Activated gamma-delta T cell (primary cell): Measurements from ENCODE around the gene BMERB1.

Experiments
- DNase-seq: peaks from one replicate; lab custom pipeline; 2025; lab: John Stamatoyannopoulos, UW

The BMERB1 gene

DNA sequence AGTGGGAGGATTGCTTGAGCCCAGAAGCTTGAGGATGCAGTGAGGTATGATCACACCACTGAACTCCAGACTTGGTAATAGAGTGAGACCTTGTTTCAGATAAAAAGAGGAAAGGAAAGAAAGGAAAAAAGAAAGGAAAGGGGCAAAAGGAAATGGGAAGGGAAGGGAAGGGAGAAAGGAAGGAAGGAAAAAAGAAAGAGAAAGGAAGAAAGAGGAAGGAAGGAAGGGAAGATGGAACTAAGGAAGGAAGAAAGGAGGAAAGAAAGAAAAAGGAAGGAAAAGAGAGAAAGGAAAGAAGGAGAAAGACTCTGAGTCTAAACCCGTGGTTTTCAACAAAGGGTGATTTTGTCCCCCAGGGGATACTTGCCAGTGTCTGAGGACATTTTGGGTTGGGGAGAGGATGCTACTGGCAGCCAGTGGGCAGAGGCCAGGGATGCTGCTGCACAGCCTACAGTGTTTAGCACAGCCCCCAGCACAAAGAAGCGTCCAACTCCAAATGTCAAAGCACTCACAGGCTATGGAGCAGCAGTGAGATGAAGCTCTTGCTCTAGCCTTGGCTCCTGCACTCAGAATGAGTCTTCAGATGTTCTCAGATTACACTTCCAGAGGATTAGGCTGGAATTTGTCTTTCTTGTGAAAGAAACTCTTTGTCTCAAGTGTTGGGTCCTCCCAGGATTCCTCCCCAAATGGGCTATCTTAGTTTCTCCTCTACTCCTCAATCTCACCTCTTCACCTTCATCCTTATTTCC, 64.2 kb downstream of the BMERB1 start:
- DNase-seq: no peak

DNA sequence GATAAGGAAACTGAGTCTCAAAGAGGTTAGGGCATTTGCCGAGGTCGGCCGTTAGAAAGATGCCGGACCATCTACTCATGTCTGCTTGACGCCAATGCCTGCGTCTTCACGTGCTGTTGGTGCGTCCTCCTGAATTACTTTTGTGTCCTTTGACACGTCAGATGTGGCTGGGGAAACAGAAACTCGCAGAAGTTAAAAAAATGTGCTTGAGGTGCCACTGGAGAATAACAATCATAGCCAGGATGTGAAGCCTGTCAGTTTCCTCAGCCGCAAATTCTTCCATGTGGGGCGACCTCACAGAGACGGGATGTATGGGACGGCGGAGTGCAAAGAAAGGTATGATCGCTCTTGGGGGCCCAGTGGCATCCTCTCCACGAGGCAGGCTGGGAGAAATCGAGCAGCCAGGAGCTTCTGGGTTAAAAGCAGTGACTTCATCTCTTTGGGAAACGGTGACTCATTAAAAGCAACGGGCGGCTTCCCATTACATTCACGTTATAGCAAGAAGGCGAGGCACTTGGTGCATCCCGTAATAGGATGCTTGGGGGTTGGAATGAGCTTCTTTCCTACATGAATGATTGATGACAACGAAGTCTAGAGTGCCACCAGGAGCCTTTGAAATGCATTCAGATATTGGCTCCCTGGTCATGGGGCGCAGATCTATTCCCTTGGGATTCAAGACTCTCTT, 67.8 kb downstream of the BMERB1 start:
- no peak for DNase-seq

- no peak for DNase-seq
Observed at GRCh38 chr16:15506441-15506840, 72.1 kb downstream of the BMERB1 start.

DNA sequence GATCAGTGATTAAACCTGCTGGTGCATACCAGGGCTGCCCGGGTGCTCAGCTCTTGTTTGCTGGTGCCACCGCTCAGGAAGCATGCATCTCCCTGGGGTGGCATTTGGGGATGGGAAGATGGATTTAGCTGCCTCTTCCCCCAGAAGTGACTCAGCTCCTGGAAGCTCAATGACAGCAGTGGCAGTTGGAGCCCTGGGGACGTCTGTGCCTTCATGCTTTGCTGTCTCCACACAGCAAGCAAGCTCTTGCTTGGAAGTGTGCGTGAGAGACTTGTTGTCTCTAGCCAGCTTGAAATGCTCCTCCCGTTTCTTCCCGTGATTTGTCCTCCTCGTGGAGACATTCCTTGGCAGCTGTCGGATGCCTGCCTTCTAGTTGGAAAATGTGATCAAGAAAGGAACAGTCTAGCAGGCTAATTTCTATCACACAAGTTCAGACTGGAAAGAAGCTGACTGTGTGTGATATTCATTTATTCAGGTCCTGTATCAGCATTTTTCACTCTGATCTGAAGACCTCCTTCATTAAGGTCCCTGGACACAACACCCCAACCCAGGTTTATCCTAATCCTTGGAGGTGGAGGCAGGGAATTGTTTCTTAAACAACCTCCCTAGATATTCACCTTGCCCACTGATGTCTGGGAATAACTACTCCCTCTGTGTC, 73.0 kb downstream of the BMERB1 start:
- DNase-seq: no peak

- DNase-seq: no peak
Observed at GRCh38 chr16:15507959-15508627, 73.7 kb downstream of the BMERB1 start.

GRCh38 chr16:15509051-15509592, 74.7 kb downstream of the BMERB1 start:
- no peak for DNase-seq

- DNase-seq: no peak
Observed at GRCh38 chr16:15509593-15510535, 75.5 kb downstream of the BMERB1 start.

- DNase-seq: no peak
Observed at GRCh38 chr16:15510992-15511391, 76.6 kb downstream of the BMERB1 start.

DNA sequence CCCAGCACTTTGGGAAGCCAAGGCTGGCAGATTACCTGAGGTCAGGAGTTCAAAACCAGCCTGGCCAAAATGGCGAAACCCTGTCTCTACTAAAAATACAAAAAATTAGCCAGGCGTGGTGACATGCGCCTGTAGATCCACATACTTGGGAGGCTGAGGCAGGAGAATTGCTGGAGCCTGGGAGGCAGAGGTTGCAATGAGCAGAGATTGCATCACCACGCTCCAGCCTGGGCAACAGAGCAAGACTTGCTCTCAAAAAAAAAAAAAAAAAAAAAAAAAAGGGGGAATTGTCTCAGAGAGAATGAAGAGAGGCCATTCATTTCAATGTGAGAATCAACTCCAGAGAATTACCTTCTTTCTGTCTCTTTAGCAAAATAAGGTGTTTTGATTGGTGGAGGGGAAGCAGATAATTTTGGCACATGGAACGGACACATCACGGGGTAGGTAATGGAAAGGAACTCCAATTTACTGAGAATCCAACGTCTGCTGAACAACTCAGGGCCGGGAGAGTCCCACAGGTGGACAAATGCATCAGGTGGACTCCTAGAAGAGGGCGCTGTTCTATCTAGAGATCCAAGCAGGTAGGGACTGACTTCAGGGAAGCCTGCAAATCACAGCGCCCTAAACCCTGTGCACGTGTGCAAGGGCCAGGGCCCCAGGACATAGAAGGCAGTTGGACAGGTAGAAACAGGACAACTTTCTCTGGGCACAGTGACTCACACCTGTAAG, 77.5 kb downstream of the BMERB1 start:
- no peak for DNase-seq

DNA sequence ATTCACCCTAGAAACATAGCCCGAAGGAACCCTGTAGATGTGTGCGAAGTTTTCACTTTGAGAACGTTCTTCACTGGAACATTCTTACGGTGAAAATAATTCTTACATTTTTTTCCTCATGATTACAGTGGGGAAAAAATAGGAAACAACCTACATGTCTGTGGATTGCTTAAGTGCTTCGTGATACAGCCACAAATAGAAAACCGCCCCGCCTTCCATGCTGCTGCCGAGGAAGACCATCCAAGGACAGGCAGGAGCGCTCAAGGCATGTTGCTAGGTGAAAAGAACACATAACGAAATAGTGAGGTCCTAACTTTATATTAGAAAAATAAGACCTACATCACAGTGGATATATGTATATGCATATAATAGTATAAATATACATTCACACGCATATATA, 78.8 kb downstream of the BMERB1 start:
- no peak for DNase-seq

DNA sequence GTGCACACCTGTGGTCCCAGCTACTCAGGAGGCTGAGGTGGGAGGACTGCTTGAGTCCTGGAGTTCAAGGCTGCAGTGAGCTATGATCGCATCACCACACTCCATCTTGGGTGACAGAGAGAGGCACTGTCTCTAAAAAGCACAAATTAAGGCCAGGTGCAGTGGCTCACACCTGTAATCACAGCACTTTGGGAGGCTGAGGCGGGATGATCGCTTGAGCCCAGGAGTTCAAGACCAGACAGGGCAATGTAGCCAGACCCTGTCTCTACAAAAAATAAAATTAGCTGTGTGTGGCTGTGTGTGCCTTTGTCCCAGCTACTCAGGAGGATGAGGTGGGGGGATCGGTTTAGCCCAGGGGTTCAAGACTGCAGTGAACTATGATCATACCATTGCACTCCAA, 81.6 kb downstream of the BMERB1 start:
- DNase-seq: no peak

- no peak for DNase-seq
Observed at GRCh38 chr16:15516609-15517008, 82.2 kb downstream of the BMERB1 start.

DNA sequence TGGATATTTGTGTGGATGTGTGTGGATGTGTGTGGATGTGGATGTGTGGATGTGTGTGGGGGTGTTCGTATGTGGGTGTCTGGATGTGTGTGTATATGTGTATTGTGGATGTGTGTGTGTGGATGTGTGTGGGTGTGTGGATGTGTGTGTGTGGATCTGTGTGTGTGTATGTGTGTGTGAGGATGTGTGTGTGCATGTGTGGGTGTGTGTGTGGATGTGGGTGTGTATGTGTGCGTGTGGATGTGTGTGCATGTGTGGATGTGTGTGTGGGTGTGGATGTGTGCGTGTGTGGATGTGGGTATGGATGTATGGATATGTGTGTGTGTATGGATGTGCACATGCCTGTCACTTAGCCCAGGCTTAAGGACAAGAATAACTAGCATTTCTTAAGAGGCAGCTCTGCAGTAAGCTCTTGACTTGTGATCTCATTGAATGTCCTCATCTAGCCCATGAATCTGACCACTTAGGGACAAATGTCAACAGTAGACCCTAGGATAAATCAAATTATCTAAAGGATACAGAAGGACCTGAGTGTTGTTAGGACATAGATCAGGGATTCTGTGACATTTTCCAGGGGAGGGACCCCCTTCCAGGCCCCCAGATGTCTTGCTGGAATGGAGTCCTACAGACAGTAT, 83.5 kb downstream of the BMERB1 start:
- DNase-seq: no peak

- DNase-seq: no peak
Observed at GRCh38 chr16:15518381-15519351, 84.3 kb downstream of the BMERB1 start.

GRCh38 chr16:15519790-15520189, 85.4 kb downstream of the BMERB1 start:
- no peak for DNase-seq

- no peak for DNase-seq
Observed at GRCh38 chr16:15521390-15521757, 87.0 kb downstream of the BMERB1 start.

- DNase-seq: no peak
Observed at GRCh38 chr16:15521758-15522509, 87.5 kb downstream of the BMERB1 start.

GRCh38 chr16:15523092-15523541, 88.7 kb downstream of the BMERB1 start:
- DNase-seq: no peak
